H1 (cell line): ENCODE results near the gene KIF11. TPM values are rescaled to one million over a fixed set of nuclear protein-coding genes. Genes with fewer than 3 reads are reported as not detected.

ENCODE experiments used
- CTCF ChIA-PET: fragments of 300-600 bp; sonication (Branson Sonifier 250); formaldehyde crosslinking; loops from one replicate; lab custom pipeline; 2021; ENCODE audit not compliant: partially characterized antibody; lab: Charles Lee
- POLR2A ChIA-PET: fragments of 300-600 bp; sonication (Branson Sonifier 250); formaldehyde crosslinking; loops from one replicate; lab custom pipeline; 2021; ENCODE audit warnings: inconsistent platforms; ENCODE audit not compliant: partially characterized antibody; lab: Charles Lee
- DNase-seq, 2 experiments: peaks; one replicate each; pipeline versions ENCODE4 v3.0.0 to v3.0.0-alpha.2; 2010 to 2022; ENCODE audit warnings: low spot score in 2 of 2, low read depth in 1 of 2, mixed read lengths in 1 of 2
- FAIRE-seq: peaks from 2 replicates; lab custom pipeline; 2011; peaks lifted over from hg19 to GRCh38; lab: Jason Lieb, UNC
- H2AFZ ChIP-seq: 2 replicates; pipeline ENCODE4 v1.8.1; 2012; ENCODE audit warnings: low read length, inconsistent platforms
- H2AK5ac ChIP-seq: 2 replicates; pipeline ENCODE4 v1.6.1; 2013; ENCODE audit warnings: low read depth, low read length
- H2BK120ac ChIP-seq: replicated peaks from 2 replicates; pipeline ENCODE3; 2013; ENCODE audit warnings: low read depth, low read length, inconsistent platforms
- H2BK12ac ChIP-seq: 2 replicates; pipeline ENCODE4 v1.6.1; 2013; ENCODE audit warnings: low read depth, low read length
- H2BK15ac ChIP-seq: 2 replicates; pipeline ENCODE4 v1.6.1; 2013; ENCODE audit warnings: low read length
- H2BK20ac ChIP-seq: 2 replicates; pipeline ENCODE4 v1.6.1; 2013; ENCODE audit warnings: low read length
- H2BK5ac ChIP-seq: 2 replicates; pipeline ENCODE4 v1.6.1; 2013; ENCODE audit warnings: low read depth, low read length
- H3K14ac ChIP-seq: 2 replicates; pipeline ENCODE4 v1.6.1; 2013; ENCODE audit warnings: inconsistent platforms; ENCODE audit not compliant: insufficient read length
- H3K18ac ChIP-seq: 2 replicates; pipeline ENCODE4 v1.6.1; 2013; ENCODE audit warnings: low read length; ENCODE audit errors: extremely low read depth
- H3K23ac ChIP-seq: 2 replicates; pipeline ENCODE4 v1.6.1; 2013; ENCODE audit warnings: inconsistent platforms; ENCODE audit not compliant: insufficient read length
- H3K23me2 ChIP-seq: 2 replicates; pipeline ENCODE4 v1.6.1; 2013; ENCODE audit warnings: low read depth, low read length
- H3K27ac ChIP-seq: 2 replicates; pipeline ENCODE4 v1.6.1; 2011; ENCODE audit warnings: low read depth, low read length, inconsistent platforms
- H3K27me3 ChIP-seq, 4 experiments: replicated peaks in 1 of 4; 1 replicate in 1 of 4; 2 replicates in 3 of 4; pipeline versions ENCODE4 v1.6.1 to v1.8.1; 2011 to 2013; ENCODE audit warnings: low read length in 3 of 4, mild to moderate bottlenecking in 3 of 4, inconsistent platforms in 2 of 4, mixed read lengths in 2 of 4, moderate library complexity in 1 of 4; ENCODE audit not compliant: control insufficient read depth in 3 of 4, insufficient read depth in 3 of 4; ENCODE audit errors: extremely low read depth in 1 of 4
- H3K36me3 ChIP-seq, 4 experiments: 2 replicates each; pipeline versions ENCODE4 v1.6.1 to v1.8.1; 2011 to 2013; ENCODE audit warnings: mild to moderate bottlenecking in 4 of 4, low read length in 3 of 4, moderate library complexity in 2 of 4, control low read depth in 1 of 4, inconsistent platforms in 1 of 4; ENCODE audit not compliant: insufficient read depth in 4 of 4, control insufficient read depth in 2 of 4
- H3K4ac ChIP-seq: replicated peaks from 2 replicates; pipeline ENCODE3; 2013; ENCODE audit warnings: low read length, low read depth, mixed read lengths, inconsistent platforms; ENCODE audit not compliant: insufficient read length
- H3K4me1 ChIP-seq, 4 experiments: replicated peaks in 1 of 4; 1 replicate in 1 of 4; 2 replicates in 3 of 4; pipeline versions ENCODE4 v1.6.1 to v1.8.1; 2011 to 2013; ENCODE audit warnings: low read length in 3 of 4, inconsistent platforms in 2 of 4, mixed read lengths in 1 of 4; ENCODE audit not compliant: insufficient read depth in 4 of 4, control insufficient read depth in 3 of 4
- H3K4me2 ChIP-seq, 2 experiments: 2 replicates each; pipeline versions ENCODE4 v1.6.1 to v1.8.1; 2011 to 2013; ENCODE audit warnings: low read depth in 2 of 2, low read length in 2 of 2, control low read depth in 1 of 2, inconsistent platforms in 1 of 2, mild to moderate bottlenecking in 1 of 2; ENCODE audit not compliant: insufficient read depth in 1 of 2
- H3K4me3 ChIP-seq, 4 experiments: fragments of 200-600, 300-600 bp in 1 of 4; sonication (generic), shearing (Covaris generic), sonication (Bioruptor Twin) in 1 of 4; 2 replicates each; pipeline versions ENCODE4 v1.5.1 to v1.8.1; 2011 to 2016; ENCODE audit warnings: low read length in 4 of 4, low read depth in 3 of 4, control low read depth in 2 of 4, inconsistent platforms in 2 of 4, mild to moderate bottlenecking in 2 of 4, mixed read lengths in 1 of 4, moderate library complexity in 1 of 4; ENCODE audit not compliant: insufficient read depth in 2 of 4; ENCODE audit errors: extremely low read depth in 1 of 4
- H3K56ac ChIP-seq: replicated peaks from 2 replicates; pipeline ENCODE3; 2013; ENCODE audit warnings: low read depth, mild to moderate bottlenecking, mixed read lengths, low read length, inconsistent platforms; ENCODE audit not compliant: insufficient read length
- H3K79me1 ChIP-seq: 2 replicates; pipeline ENCODE4 v1.6.1; 2013; ENCODE audit warnings: low read depth, low read length, control low read depth
- H3K79me2 ChIP-seq, 2 experiments: 2 replicates each; pipeline versions ENCODE4 v1.6.1 to v1.8.1; 2012 to 2013; ENCODE audit warnings: low read length in 2 of 2, mild to moderate bottlenecking in 2 of 2, inconsistent platforms in 1 of 2; ENCODE audit not compliant: insufficient read depth in 2 of 2, control insufficient read depth in 1 of 2
- H3K9ac ChIP-seq, 4 experiments: replicated peaks in 1 of 4; 1 replicate in 1 of 4; 2 replicates in 3 of 4; pipeline versions ENCODE4 v1.6.1 to v1.8.1; 2011 to 2013; ENCODE audit warnings: low read depth in 3 of 4, low read length in 3 of 4, control low read depth in 2 of 4, mild to moderate bottlenecking in 2 of 4, moderate library complexity in 2 of 4, inconsistent platforms in 1 of 4; ENCODE audit errors: extremely low read depth in 1 of 4
- H3K9me3 ChIP-seq, 2 experiments: 2 replicates each; pipeline versions ENCODE4 v1.6.1 to v1.8.1; 2012 to 2013; ENCODE audit warnings: mild to moderate bottlenecking in 2 of 2, moderate library complexity in 2 of 2, control low read depth in 1 of 2, inconsistent platforms in 1 of 2, low read depth in 1 of 2, low read length in 1 of 2, mixed read lengths in 1 of 2; ENCODE audit not compliant: insufficient read depth in 2 of 2
- H4K20me1 ChIP-seq, 2 experiments: replicated peaks in 1 of 2; 2 replicates each; pipeline versions ENCODE3 to v1.8.1; 2011 to 2013; ENCODE audit warnings: inconsistent platforms in 2 of 2, low read length in 2 of 2, mild to moderate bottlenecking in 1 of 2; ENCODE audit not compliant: insufficient read depth in 2 of 2, control insufficient read depth in 1 of 2
- H4K5ac ChIP-seq: 2 replicates; pipeline ENCODE4 v1.6.1; 2013; ENCODE audit warnings: low read length, low read depth, mixed read lengths, inconsistent platforms; ENCODE audit not compliant: insufficient read length
- H4K8ac ChIP-seq: 2 replicates; pipeline ENCODE4 v1.8.0; 2013; ENCODE audit warnings: mild to moderate bottlenecking, moderate library complexity, low read length, inconsistent platforms; ENCODE audit not compliant: insufficient read depth; ENCODE audit errors: extremely low read depth
- H4K91ac ChIP-seq: replicated peaks from 2 replicates; pipeline ENCODE3; 2013; ENCODE audit warnings: low read length, mixed read lengths, inconsistent platforms; ENCODE audit not compliant: insufficient read length
- BRCA1 ChIP-seq: IDR thresholded peaks from 2 replicates; pipeline ENCODE4 v1.6.1; 2012; ENCODE audit warnings: low read depth, low read length, improper control_type of control experiment
- CTBP2 ChIP-seq: IDR thresholded peaks from 2 replicates; pipeline ENCODE4 v1.7.0; 2011; ENCODE audit warnings: borderline replicate concordance, mild to moderate bottlenecking, moderate library complexity, mixed read lengths, low read length; ENCODE audit not compliant: insufficient read depth, insufficient read length
- KDM4A ChIP-seq: IDR thresholded peaks from one replicate; pipeline ENCODE4 v1.7.1; 2012; ENCODE audit warnings: low read depth, mild to moderate bottlenecking, moderate library complexity, low read length, inconsistent platforms; ENCODE audit not compliant: severe bottlenecking
- WGBS, 2 experiments: shearing (Covaris generic) in 1 of 2; methylation state at CpG; one replicate each; pipeline versions ENCODE4 v1.1.6 to v1.1.7; 2013 to 2015; ENCODE audit warnings: low lambda C conversion rate in 2 of 2, mixed read lengths in 2 of 2, inconsistent platforms in 1 of 2, low coverage in 1 of 2, missing lambda C conversion rate in 1 of 2; ENCODE audit not compliant: insufficient replicate concordance in 2 of 2, insufficient coverage in 1 of 2, insufficient read length in 1 of 2; ENCODE audit errors: extremely low coverage in 1 of 2, missing lambda C conversion rate in 1 of 2; 5-methylcytosine and 5-hydroxymethylcytosine counted together
- polyA plus RNA-seq, 7 experiments: library from polyadenylated mRNA; depleted of rRNA in 3 of 7; stranded (reverse) in 5 of 7; unstranded in 2 of 7; fragments of >200 nt in 5 of 7; fragments of 200-250 nt in 2 of 7; gene quantifications; 1 replicate in 5 of 7; 2 replicates in 1 of 7; 4 replicates in 1 of 7; pipeline versions ENCODE4 v1.2.1 to v1.2.3, GENCODE V29; 2011 to 2013; ENCODE audit warnings: missing spikeins in 2 of 7, mixed read lengths in 2 of 7
- total RNA-seq: library from RNA; stranded (reverse); fragmentation: NEBNext Ultra II Directional; extraction: Animal tissue kit (Norgen Biotek cat#: 25700); gene quantifications from 2 replicates; pipeline ENCODE4 v1.2.1, GENCODE V29; 2021

The KIF11 gene
- total and polyA plus RNA-seq, 2 of the 8 experiments (the other 6 are each of a cell fraction or from before 2014, with no cell fraction given) = 11.1 to 59.2 TPM

GRCh38 chr10:92690915-92691590, 98.1 kb downstream of the KIF11 start:
- H3K79me1 ChIP-seq = no peaks in the 10 kb centered on the region
- ChIA-PET POLR2A (interaction anchor here (0.9 to 1.2 kb wide), 2 partner anchors 8 to 51 kb away, joined by 3 read pairs; no protein-coding TSS in a partner anchor), CTCF (interaction anchor here (1.0 to 1.3 kb wide), 3 partner anchors 9 to 189 kb away, joined by 3 to 5 read pairs (median 3); no protein-coding TSS in a partner anchor)
- no peak overlapping the region for H3K14ac ChIP-seq
- no peaks in the 10 kb centered on the region for H3K79me2 ChIP-seq
- peak in 1 of 2 experiments; percentile 60 for DNase-seq
- 0 out of 2 replicates have a peak overlapping the region, but pooled peaks have one; percentile 24 for H3K18ac ChIP-seq
- peak overlapping the region; percentile 34 to 68 (median 57) for H3K4me3 ChIP-seq
- H2BK20ac ChIP-seq = no peak overlapping the region
- H3K9ac ChIP-seq = no peak overlapping the region
- no peak overlapping the region for H3K4ac ChIP-seq
- no peak overlapping the region for H2BK15ac ChIP-seq
- H3K36me3 ChIP-seq = peaks cover 0 to 9% (median 0%) of the 10 kb centered on the region in 4 experiments; a peak in 1 of 8 replicates
- TF ChIP-seq CTBP2 (peak; percentile 84), BRCA1 (no peak), KDM4A (peak; percentile 27)
- TF ChIP-seq, all 59 proteins: peak for 2
- no peak overlapping the region for H3K56ac ChIP-seq
- H3K27ac ChIP-seq = no peak overlapping the region
- H2AFZ ChIP-seq = no peak overlapping the region
- peak overlapping the region; percentile 80; the same call in 1 of the 2 replicates for H4K8ac ChIP-seq
- no peak overlapping the region for H2AK5ac ChIP-seq
- no peak overlapping the region for H2BK5ac ChIP-seq
- FAIRE-seq = no peak
- H3K27me3 ChIP-seq = peaks cover 33 to 90% (median 68%) of the 10 kb centered on the region in 4 experiments
- no peaks in the 10 kb centered on the region for H3K9me3 ChIP-seq
- no peak overlapping the region for H2BK12ac ChIP-seq
- H4K5ac ChIP-seq = no peak overlapping the region
- H2BK120ac ChIP-seq = no peak overlapping the region
- 2% methylated on average over 30 of the region's 30 CpGs; no CpG with 5 or more reads in 1 of the 2 experiments for WGBS, 2 experiments
- H4K20me1 ChIP-seq = peaks cover 0 to 4% of the 10 kb centered on the region in 2 experiments
- peak overlapping the region; percentile 79 to 96 for H3K4me2 ChIP-seq
- H4K91ac ChIP-seq = no peak overlapping the region
- H3K23ac ChIP-seq = no peak overlapping the region
- H3K23me2 ChIP-seq = peaks cover 18% of the 10 kb centered on the region
- peaks cover 0 to 9% (median 9%) of the 10 kb centered on the region in 4 experiments; a peak in 6 of 7 replicates for H3K4me1 ChIP-seq
